Lower leg skin (tissue), 3 donors: Measurements from ENCODE around the gene LAPTM4A.

Experiments used
- POLR2A ChIP-seq, 2 donors: fragments of 450-650 bp; IDR thresholded peaks; one replicate each; pipeline ENCODE4 v1.6.1; 2016 to 2017; ENCODE audit warnings: antibody characterized with exemption in 2 of 2, mild to moderate bottlenecking in 1 of 2, moderate library complexity in 1 of 2
- TF ChIP-seq, protein P1 (sequence below), 3 donors: fragments of 450-650 bp; IDR thresholded peaks; one replicate each; pipeline ENCODE4 v1.5.1; 2016; ENCODE audit warnings: antibody characterized with exemption in 3 of 3, mild to moderate bottlenecking in 3 of 3, moderate library complexity in 2 of 3

DNA sequence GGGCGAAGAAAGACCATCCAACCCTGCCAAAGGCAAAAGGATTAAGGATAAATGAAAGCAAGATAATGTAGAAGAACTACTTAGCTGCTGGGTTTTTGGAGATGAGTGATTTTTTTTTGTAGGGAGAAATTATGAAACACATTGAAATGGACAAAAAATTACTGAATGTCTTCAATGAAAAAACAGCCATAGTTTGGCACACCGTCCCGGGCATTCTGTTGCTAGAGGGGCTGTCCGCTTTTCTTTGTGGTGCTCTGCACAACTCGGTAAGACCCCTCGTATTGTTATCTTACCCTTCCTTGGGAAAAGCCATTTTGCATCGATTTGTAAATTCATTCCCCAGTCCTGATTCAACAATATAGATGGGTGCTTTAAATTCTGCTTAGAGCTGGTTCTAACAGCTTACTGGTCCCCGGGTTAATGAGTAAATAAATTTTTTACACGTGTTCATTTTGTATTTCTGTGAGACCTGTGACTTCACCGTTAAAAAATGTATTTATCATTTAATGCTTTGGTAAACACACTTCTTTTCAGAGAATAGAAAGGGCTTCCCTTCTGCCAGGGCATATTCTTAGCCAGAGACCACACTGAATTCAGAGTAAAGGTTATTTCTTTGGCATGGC, 912 bp upstream of the LAPTM4A start:
- TF ChIP-seq, protein P1, sequence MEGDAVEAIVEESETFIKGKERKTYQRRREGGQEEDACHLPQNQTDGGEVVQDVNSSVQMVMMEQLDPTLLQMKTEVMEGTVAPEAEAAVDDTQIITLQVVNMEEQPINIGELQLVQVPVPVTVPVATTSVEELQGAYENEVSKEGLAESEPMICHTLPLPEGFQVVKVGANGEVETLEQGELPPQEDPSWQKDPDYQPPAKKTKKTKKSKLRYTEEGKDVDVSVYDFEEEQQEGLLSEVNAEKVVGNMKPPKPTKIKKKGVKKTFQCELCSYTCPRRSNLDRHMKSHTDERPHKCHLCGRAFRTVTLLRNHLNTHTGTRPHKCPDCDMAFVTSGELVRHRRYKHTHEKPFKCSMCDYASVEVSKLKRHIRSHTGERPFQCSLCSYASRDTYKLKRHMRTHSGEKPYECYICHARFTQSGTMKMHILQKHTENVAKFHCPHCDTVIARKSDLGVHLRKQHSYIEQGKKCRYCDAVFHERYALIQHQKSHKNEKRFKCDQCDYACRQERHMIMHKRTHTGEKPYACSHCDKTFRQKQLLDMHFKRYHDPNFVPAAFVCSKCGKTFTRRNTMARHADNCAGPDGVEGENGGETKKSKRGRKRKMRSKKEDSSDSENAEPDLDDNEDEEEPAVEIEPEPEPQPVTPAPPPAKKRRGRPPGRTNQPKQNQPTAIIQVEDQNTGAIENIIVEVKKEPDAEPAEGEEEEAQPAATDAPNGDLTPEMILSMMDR (IDR thresholded peaks at IDR 0.05) = no peak
- no peak for TF ChIP-seq POLR2A (IDR thresholded peaks at IDR 0.05)
